ENCODE data around the gene ABCC6. TPM values are rescaled to one million over a fixed set of nuclear protein-coding genes. Genes with fewer than 3 reads are reported as not detected.
"Not testable (repeated sequence)": the region's sequence is repeated elsewhere in the genome, so short reads cannot be mapped to it uniquely, and the experiment has no call there.

The ABCC6 gene
- total RNA-seq, 1 donor from 2014 or later = 0.23 TPM

GRCh38 chr16:16163571-16163970, 59.7 kb downstream of the ABCC6 start:
- DNase-seq (ENCODE audit: extremely low read depth, low read depth, low spot score) = no peak

- DNase-seq (ENCODE audit: extremely low read depth, low read depth, low spot score) = no peak
These were observed 60.2 kb downstream of the ABCC6 start for GRCh38 chr16:16163109-16163508.

GRCh38 chr16:16162591-16162990, 60.7 kb downstream of the ABCC6 start:
- no peak for DNase-seq (ENCODE audit: extremely low read depth, low read depth, low spot score)

GRCh38 chr16:16161840-16162239, 61.5 kb downstream of the ABCC6 start:
- DNase-seq (ENCODE audit: extremely low read depth, low read depth, low spot score) = not testable (repeated sequence)

GRCh38 chr16:16161319-16161718, 62.0 kb downstream of the ABCC6 start:
- no peak for DNase-seq (ENCODE audit: extremely low read depth, low read depth, low spot score)

- no peak for DNase-seq (ENCODE audit: extremely low read depth, low read depth, low spot score)
These were observed 63.6 kb downstream of the ABCC6 start for GRCh38 chr16:16159662-16160061.

GRCh38 chr16:16158741-16159374, 64.4 kb downstream of the ABCC6 start:
- DNase-seq (ENCODE audit: extremely low read depth, low read depth, low spot score) = no peak

GRCh38 chr16:16158082-16158658, 65.1 kb downstream of the ABCC6 start:
- no peak for DNase-seq (ENCODE audit: extremely low read depth, low read depth, low spot score)

- DNase-seq (ENCODE audit: extremely low read depth, low read depth, low spot score) = no peak
These were observed 66.1 kb downstream of the ABCC6 start for GRCh38 chr16:16157166-16157565.

GRCh38 chr16:16155234-16155633, 68.1 kb downstream of the ABCC6 start:
- DNase-seq (ENCODE audit: extremely low read depth, low read depth, low spot score) = no peak

- no peak for DNase-seq (ENCODE audit: extremely low read depth, low read depth, low spot score)
These were observed 68.9 kb downstream of the ABCC6 start for GRCh38 chr16:16154281-16154951.

GRCh38 chr16:16153000-16153399, 70.3 kb downstream of the ABCC6 start:
- DNase-seq (ENCODE audit: extremely low read depth, low read depth, low spot score) = not testable (repeated sequence)

GRCh38 chr16:16151315-16151714, 72.0 kb downstream of the ABCC6 start:
- DNase-seq (ENCODE audit: extremely low read depth, low read depth, low spot score) = no peak

- DNase-seq (ENCODE audit: extremely low read depth, low read depth, low spot score) = no peak
These were observed 72.5 kb downstream of the ABCC6 start for GRCh38 chr16:16150878-16151152.

GRCh38 chr16:16150117-16150877, 73.0 kb downstream of the ABCC6 start:
- DNase-seq (ENCODE audit: extremely low read depth, low read depth, low spot score) = no peak

- no peak for DNase-seq (ENCODE audit: extremely low read depth, low read depth, low spot score)
These were observed 73.6 kb downstream of the ABCC6 start for GRCh38 chr16:16149710-16150116.

- DNase-seq (ENCODE audit: extremely low read depth, low read depth, low spot score) = no peak
These were observed 74.5 kb downstream of the ABCC6 start for GRCh38 chr16:16148755-16149154.

- not testable (repeated sequence) for DNase-seq (ENCODE audit: extremely low read depth, low read depth, low spot score)
These were observed 75.2 kb downstream of the ABCC6 start for GRCh38 chr16:16148000-16148599.

GRCh38 chr16:16147316-16147999, 75.8 kb downstream of the ABCC6 start:
- DNase-seq (ENCODE audit: extremely low read depth, low read depth, low spot score) = no peak

- DNase-seq (ENCODE audit: extremely low read depth, low read depth, low spot score) = no peak
These were observed 76.6 kb downstream of the ABCC6 start for GRCh38 chr16:16146380-16147315.
